ENCODE results near the gene GABRR1.

The GABRR1 gene

DNA sequence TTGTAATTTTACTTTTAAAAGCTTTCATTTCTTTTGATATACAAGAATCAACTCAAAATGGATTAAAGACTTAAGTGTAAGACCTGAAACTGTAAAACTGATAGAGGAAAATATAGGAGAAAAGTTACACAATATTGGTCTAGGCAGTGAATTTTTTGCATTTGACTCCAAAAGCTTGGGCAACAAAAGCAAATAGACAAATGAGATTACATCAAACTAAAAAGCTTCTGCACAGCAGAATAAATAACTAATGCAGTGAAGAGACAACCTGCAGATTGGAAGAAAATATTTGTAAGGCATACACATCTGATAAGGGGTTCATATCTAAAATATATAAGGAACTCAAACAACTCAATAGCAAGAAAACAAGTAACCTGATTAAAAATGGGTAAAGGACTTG lies 3.0 kb downstream of the GABRR1 start:
- no peak for DNase-seq

DNA sequence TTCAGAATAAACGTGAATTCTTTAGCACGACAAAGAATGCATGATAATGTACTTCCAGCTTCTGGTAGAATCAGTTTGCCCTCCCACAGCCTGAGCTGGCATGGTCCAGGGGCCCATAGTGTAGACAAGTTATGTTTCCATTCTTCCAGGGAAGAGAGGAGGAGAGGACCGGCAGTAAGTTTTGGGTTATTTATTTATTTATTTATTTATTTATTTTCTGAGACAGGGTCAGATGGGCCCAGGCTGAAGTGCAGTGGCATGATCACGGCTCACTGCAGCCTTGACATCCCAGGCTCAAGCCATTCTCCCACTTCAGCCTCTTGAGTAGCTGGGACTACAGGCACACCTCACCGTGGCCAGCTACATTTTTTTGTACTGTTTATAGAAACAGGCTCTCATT lies 4.7 kb downstream of the GABRR1 start:
- no peak for DNase-seq

DNA sequence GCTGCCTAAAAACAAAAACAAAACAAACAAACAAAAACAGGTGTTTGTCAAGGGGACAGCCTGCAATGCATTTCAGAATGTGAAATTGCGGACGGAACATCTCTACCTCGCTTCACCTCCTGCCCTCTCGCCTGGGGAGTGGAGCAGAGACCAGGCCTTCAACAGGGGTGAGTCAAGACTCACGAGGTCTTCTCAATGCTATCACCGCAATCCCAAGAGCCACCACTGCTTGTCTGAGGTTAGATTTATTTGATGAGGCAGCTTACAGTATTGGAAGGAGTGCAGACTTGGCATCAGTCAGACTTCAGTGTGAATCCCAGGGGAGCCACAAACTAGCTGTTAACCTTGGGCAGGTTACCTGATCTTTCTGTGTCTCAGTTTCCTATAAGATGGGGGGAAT lies 7.7 kb downstream of the GABRR1 start:
- no peak for DNase-seq

DNA sequence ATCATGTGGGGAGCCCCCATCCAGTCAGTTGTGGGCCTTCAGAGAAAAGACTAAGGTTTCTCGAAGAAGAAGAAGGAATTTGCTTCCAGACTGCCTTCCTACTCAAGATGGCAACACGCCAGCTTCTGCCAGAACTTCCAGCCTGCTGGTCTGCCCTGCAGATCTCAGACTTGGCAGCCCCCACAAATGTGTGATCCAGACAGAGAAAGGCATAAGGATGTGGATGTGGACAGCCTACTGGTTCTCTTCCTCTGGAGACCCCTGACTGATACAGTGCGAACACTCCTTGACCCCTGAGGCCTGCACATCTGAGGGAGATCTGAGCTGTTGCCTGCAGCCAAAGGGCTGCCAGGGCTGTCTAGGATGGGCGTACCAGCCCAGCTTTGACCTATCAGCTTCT lies 8.6 kb downstream of the GABRR1 start:
- no peak for DNase-seq

DNA sequence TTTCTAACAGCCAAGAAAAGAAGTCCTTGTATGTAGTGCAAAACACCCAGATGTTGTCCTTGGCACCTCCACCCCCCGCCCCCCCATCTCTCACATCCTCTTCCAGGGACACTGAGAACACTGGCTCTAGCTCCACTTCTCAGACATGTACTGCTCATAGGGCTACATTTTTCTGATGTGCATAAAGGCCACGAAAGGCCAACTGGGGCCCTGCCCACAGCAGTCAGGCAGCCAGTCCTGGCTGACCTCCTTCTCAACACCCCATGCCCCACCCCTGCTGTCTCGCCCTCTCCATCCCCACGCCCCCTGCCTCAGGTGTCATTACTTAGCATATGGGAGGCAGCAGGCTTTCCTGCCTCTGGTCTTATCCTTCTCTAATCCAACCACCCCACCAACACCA lies 11.3 kb downstream of the GABRR1 start:
- DNase-seq: no peak

DNA sequence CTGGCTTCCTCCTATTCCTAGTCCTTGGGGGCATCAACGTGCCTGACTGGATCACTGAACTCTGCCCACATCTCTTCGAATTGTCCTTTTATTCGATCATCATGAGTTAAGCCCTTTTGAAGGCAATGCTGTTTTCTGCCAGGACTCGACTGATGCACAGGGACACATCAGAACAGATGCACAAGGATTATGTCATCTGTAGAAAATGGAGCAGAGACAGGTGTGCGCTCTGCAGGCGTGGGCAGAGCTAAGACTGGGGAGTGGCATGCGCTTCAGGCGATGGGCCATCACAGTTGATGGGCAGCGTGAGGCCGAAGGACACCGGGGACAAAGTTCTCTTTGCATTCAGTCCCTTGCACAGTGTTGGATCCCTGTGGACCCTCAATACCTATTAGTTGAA lies 13.1 kb downstream of the GABRR1 start:
- DNase-seq: no peak

DNA sequence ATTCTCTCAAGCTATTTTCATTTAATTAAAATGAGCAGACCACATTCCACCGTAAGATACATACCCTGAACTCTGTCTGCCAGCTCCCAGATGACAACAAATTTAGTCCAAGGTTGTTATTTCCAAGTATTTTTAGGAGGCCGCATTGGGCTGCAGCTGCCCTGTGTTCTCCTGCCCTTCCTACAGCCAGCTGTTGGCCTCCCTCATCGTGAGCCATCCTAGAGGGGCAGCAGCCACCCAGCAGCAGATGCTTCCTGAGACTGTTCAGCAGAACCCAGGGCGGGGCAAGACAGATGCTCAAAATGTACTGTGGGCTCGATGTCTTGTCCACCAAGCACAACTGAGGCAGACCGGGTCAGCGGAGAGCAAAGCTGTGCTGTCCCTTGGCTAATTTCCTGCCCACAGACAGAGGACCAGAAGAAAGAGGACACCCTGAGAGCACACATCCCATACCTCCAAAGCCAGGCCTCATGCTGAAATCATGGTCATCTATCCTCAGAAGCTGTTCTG lies 16.4 kb downstream of the GABRR1 start:
- DNase-seq: no peak

DNA sequence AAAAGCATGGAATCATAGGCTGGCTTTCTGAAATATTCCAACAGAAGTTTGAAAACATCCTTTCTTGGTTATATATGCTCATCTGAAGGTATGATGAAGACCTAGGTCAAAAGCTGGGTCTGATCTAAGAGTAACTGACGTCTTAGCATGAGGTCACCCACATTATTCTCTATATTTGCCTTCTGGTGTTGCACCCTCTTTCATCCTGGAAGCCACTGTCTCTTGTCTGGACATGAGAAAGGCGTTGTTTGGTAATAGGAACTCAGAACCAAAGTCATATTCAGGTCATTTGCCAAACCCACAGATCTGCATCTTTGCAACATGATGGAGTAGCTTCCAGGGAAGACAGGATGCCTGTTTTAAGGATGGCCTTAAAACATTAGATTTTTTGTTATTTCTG lies 17.6 kb downstream of the GABRR1 start:
- no peak for DNase-seq

DNA sequence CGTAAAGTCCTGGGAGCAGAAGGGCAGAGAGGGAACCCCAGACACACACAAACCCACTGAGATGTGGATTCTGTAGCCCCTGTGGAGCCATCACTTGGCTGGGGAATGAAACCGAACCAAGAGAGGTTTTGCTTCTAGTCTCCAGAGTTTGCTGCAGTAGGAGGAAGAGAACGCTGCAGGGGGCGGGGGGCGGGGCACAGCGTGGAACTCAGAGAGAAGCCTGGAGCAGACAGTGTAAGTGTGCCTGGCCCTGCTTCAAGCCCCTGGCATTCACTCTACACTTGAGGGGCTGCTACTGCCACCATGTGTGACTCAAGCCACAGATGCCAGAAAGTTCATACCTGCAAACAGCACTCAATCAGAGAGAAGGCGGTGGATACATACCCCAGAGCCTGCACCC lies 18.9 kb downstream of the GABRR1 start:
- DNase-seq: no peak

DNA sequence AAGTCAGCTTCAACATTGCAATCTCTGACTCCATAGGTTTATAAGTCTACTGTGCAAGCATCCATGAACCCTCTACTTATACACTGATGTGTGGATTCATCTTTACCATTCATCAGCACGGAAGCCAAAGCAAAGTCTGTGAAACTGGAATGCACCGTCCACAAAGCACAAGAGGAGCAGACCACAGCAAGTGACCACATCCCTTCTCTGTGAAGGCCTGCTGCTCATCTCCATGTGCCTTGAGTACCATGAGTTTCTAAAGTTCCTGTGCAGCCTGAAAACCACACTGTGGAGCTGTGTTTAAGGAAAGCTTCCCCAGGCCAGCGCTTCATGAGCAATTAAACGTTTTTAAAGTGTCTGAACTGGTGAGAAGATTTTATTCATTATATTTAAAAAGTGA lies 20.0 kb downstream of the GABRR1 start:
- no peak for DNase-seq

DNA sequence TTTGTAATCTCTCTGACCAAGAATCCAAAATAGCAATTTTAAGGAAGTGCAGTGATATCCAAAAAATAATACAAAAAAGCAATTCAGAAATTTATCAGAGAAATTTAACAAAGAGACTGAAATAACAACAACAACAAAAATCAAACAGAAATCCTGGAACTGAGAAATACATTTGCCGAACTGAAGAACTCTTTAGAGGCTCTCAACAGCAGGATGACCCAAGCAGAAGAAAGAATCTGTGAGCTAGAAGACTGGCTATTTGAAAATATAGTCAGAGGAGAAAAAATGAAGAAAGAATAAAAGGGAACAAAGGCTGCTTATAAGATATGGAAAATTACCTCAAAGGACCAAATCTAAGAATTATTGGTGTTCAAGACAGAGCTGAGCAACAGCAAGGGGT lies 22.6 kb downstream of the GABRR1 start:
- DNase-seq: no peak

DNA sequence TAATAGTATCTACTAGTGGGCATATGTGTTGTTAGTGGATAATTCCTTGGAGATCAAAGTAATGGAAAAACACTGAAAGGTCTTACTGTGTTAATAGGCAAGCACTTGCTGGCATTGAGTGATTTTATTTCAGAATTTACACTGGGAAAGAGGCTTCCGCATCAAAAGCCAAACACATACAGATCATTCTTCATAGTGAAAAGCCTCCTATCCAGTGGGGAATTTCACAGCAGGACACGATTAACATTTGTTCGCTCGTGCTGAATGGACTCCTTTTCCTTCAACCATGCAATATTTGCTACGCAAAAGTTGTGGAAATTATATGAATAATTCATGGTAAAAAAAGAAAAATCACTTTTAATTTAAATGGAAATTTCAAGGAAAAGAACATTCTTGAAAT lies 26.4 kb downstream of the GABRR1 start:
- no peak for DNase-seq

DNA sequence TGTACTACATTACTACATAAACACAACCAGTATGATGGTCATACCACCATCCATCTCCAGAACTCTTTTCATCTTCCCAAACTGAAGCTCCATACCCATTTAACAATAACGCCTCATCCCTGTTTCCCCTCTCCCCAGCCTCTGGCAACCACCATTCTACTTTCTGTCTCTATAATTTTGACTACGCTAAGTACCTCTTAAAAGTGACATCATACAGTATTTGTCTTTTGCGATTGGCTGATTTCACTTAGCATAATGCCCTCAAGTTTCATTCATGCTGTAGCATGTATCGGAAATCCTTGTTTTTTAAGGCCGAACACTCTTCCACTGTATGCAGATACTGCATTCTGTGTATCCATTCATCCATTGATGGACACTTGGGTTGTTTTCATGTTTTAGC lies 29.7 kb downstream of the GABRR1 start:
- DNase-seq: no peak

DNA sequence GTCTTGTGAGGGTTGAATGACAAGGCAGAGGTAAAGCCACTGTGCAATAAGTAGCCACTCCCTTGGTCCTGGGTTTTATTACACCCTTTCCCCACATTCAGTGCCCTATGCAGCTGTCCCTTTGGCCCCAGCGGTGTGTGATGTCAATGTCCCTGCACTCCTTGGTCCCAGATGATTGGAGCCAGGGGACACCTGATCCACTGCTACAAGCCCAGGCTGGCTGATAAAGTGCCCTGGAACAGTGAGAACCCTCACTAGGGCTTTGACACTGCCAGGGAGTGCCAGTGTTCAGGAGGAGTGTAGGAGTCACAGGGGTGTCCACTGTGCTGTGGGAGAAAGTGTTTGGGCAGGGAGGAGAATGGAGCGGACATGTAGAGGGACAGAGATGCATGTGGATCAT lies 30.4 kb downstream of the GABRR1 start:
- DNase-seq: no peak

DNA sequence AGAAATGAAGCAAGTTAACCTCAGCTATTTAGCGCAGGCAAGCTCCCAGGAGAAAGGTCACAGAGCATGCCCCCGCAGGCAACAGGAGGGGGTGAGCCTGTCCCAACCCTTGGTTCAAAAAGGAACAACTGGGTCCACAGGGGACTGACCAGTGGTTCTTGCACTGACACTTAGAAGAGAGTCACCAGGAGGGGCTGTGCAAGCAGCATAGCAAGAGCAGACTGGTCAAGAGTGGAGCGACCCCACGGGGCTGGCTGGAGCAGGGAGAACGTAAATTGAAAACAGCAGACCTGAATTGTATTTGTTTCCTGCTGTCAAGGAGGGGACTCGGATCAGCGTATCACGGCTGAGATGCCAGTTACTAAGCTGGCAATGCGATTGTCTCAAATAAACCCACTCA lies 32.8 kb downstream of the GABRR1 start:
- DNase-seq: no peak

DNA sequence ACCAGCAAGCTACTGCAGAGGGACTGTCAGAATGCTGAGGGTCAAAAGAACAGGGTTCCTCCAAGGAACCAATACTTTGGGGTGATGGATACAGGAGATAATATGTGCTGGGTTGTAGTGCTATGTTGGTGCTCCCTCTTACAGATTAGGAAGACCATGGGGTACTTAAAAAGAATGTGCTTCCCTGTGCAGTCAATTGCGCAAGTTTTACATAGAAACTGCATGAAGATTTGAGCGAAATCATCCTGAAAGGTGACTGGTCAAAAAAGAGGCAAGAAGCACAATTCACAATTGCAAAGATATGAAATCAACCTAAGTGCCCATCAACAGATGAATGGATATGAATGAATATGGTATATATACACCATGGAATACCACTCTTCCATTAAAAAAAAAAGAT lies 33.9 kb downstream of the GABRR1 start:
- DNase-seq: no peak

DNA sequence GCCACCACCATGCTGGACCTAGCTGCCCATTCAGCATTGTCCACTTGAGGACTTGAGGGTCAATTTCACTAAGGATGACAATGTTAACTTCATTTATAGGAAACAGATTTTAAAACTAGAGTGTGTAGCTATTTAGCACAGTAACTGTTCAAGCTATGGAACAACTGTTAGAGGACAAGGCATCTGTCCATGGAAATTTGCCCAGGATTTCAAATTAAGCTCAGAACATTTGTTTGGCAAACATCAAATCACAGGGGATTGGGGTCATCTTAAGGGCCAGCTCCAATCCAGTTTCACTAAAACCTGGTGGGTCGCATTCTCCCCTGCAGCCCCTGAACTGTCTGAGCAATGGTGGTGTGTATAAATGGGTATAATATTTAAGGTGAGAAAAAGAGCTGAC lies 36.2 kb downstream of the GABRR1 start:
- no peak for DNase-seq

DNA sequence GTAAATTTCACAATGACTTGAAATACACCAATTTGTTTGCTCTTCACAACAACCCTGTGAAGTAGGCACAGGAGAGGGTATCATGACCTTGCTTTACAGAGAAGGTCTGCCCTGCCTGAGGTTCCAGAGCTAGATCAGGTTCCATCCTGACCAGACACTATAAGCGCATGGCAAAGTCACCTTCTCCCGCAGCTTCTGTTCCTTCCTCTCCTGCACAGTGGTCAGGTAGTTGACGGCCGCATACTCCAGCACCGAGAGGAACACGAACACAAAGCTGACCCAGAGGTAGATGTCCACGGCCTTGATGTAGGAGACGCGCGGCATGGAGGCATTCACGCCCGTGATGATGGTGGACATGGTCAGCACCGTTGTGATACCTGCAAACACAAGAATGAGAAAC lies 37.0 kb downstream of the GABRR1 start:
- no peak for DNase-seq

DNA sequence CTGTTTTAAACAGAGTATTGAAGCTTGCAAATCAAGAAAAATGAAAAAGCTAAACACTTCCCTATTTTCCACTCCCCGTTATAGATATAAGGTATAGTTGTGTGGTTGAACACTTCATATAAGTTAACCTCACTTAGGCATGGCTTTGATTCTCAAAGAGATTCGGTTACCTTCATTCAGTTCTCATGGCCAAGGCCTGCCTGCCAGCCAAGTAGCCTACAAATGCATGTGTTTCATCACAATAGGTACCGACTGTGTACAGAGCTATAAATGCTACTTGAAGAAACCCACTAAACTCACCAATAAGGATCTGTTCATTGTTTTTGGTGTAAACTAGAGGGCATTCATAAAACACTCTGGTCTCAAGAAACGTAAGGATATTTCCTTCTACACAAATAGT lies 43.5 kb downstream of the GABRR1 start:
- no peak for DNase-seq

DNA sequence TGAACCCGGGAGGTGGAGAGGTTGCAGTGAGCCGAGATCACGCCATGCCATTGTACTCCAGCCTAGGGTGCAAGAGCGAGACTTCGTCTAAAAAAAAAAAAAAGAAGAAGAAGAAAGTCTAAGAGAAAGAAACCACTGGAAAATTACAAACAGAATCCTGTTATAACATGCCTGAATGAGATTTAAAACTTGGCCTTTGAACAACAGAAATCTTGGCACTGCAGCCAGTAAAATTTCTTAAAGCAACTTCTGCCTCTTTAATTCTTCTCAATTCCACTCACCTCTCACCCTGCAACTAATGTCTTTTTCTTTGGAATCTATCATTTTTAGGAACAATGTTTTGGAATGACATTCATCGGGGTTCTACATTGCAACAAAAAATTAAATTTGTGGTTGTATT lies 45.0 kb downstream of the GABRR1 start:
- DNase-seq: no peak

DNA sequence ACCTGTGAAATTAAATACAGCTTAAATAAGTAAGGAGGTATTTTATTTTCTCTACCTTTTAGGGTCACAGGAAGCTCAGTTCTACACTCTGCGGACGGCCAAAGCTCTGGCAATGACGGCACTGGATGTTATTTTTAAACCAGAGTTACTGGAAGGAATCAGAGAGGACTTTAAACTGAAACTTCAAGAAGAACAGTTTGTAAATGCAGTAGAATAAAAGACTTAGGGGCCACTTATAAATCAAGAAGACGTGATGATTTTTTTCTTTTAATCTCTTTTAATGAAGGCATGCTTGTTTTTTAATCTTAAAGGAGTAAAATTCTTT lies 55.1 kb downstream of the GABRR1 start:
- DNase-seq: no peak

DNA sequence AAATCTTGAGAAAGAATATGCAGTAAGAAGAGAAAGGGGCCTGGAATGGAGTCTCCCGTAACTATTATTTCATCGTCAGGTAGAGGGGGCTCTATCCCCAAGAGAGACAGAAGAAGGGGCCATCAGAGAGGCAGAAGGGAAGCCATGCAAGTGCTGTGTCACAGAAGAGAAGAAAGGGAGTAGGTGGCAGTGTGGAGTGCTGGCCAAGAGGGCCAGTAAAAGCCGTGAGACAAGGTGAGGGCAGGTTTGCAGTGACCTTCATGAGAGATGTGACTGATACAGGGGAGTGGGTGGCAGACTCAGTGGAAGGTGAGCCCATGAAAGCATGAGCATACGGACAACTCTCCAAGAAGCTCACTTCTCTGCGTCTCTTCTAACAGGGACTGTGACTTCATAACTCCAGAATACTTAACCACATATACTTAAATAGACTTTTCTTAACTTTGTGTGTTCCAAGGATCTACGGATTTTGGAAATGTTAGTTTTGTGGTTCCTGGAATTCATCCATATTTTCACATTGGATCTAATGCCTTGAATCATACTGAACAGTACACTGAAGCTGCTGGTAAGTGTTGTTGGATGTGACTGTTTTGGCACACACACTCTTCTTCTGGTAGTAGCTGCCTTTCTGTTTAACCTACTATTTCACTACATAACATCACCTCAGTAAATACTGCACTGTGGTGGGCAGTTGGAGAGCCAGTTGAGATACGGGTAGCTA lies 55.7 kb downstream of the GABRR1 start:
- no peak for DNase-seq

DNA sequence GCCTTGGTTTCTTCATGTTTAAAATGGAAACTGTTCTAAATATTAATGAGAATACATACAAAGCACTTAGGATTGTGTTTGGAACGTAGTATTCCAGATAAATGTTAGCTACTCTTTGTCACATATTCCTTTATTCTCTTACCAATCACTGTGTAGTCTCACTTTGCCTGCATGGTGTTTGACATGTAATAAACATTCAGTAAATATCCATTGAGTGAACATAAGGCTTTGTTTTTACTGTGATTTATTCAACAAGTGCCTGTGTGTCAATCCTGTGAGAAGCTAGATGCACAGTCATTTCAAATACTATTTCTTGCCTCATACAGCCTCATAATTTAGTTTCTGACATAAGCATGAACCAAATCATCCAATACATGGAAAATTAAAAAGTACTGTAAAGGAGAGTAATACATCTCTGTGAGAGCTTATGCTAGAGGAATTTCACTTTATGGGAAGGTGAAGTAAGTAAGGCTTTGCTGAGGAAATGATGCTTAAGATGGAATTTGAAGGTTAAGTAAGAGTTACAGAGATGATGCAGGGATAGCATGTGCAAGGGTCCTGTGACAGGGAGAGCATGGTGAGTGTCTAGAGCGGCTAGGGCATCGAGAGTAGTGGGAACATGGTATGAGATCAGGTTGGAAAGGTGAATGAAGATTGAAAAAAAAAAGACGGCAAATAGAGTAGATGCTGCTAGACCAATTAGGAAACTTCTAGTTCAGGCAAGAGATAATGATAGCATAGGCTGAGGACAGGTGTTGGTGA lies 56.6 kb downstream of the GABRR1 start:
- DNase-seq: no peak

DNA sequence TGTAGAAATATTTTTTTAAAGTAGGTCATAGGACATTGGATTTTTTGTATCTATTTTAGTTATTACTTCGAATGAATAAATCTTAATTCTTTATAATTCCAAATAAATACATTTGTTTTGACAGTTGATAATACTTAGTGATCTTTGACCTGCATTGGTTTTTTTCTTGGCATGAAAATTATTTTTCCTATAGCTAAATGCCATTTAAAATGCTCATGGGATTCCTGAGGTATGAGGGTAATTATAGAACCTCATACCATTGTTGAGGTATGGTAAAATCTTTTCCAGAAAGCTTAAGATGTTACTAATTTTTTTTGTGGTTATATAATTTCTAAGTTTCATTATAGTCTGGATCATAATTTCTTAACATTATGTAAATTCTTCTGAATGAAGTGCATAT lies 63.0 kb downstream of the GABRR1 start:
- DNase-seq: no peak

All from central memory CD4-positive, alpha-beta T cell (primary cell).